CD8-positive, alpha-beta memory T cell (primary cell): ENCODE results near the gene PARD6G. TPM values are rescaled to one million over a fixed set of nuclear protein-coding genes. Genes with fewer than 3 reads are reported as not detected.
"Not testable (repeated sequence)": the region's sequence is repeated elsewhere in the genome, so short reads cannot be mapped to it uniquely, and the experiment has no call there.

Experiments used
- CTCF ChIA-PET: fragments of 350-600 bp; sonication (Branson Sonifier 250); formaldehyde crosslinking; loops from one replicate; lab custom pipeline; 2021; ENCODE audit warnings: antibody characterized with exemption; lab: Charles Lee
- POLR2A ChIA-PET: fragments of 350-600 bp; sonication (Branson Sonifier 250); formaldehyde crosslinking; loops from one replicate; lab custom pipeline; 2021; ENCODE audit warnings: antibody characterized with exemption; lab: Charles Lee
- DNase-seq, 5 donors: peaks; one replicate each; pipeline versions ENCODE4 v3.0.0 to v3.0.0-alpha.2; 2020 to 2022; ENCODE audit warnings: mixed read lengths in 1 of 5
- H3K27ac ChIP-seq: one replicate; pipeline ENCODE4 v1.7.0; 2013; ENCODE audit warnings: low read depth, mild to moderate bottlenecking, low read length, moderate library complexity
- H3K27me3 ChIP-seq: 2 replicates; pipeline ENCODE4 v1.7.0; 2013; ENCODE audit warnings: low read length, mild to moderate bottlenecking; ENCODE audit not compliant: insufficient read depth, poor library complexity, severe bottlenecking
- H3K36me3 ChIP-seq: 2 replicates; pipeline ENCODE4 v1.7.0; 2013; ENCODE audit warnings: mild to moderate bottlenecking, low read length, moderate library complexity; ENCODE audit not compliant: insufficient read depth
- H3K4me1 ChIP-seq: 2 replicates; pipeline ENCODE4 v1.7.0; 2013; ENCODE audit warnings: mild to moderate bottlenecking, low read length, moderate library complexity; ENCODE audit not compliant: insufficient read depth
- H3K4me3 ChIP-seq: 2 replicates; pipeline ENCODE4 v1.7.0; 2013; ENCODE audit warnings: mild to moderate bottlenecking, low read length
- H3K9me3 ChIP-seq: 2 replicates; pipeline ENCODE4 v1.7.0; 2013; ENCODE audit warnings: mild to moderate bottlenecking, low read length
- H3K27ac Mint-ChIP-seq, 8 donors: one replicate each; pipeline ENCODE4 v1.8.0; 2020 to 2021; ENCODE audit warnings: mixed read lengths in 8 of 8, mild to moderate bottlenecking in 6 of 8, inconsistent platforms in 3 of 8, moderate library complexity in 3 of 8
- H3K27me3 Mint-ChIP-seq, 2 donors: one replicate each; pipeline ENCODE4 v1.8.0; 2020 to 2021; ENCODE audit warnings: mixed read lengths in 2 of 2, mild to moderate bottlenecking in 1 of 2, moderate library complexity in 1 of 2
- H3K36me3 Mint-ChIP-seq, 3 donors: one replicate each; pipeline ENCODE4 v1.8.0; 2020 to 2021; ENCODE audit warnings: mixed read lengths in 3 of 3, inconsistent platforms in 1 of 3, mild to moderate bottlenecking in 1 of 3
- H3K4me1 Mint-ChIP-seq, 3 donors: one replicate each; pipeline ENCODE4 v1.8.0; 2020 to 2021; ENCODE audit warnings: mixed read lengths in 3 of 3, inconsistent platforms in 1 of 3, mild to moderate bottlenecking in 1 of 3
- H3K4me3 Mint-ChIP-seq, 7 donors: one replicate each; pipeline ENCODE4 v1.8.0; 2020 to 2021; ENCODE audit warnings: mixed read lengths in 7 of 7, mild to moderate bottlenecking in 6 of 7, moderate library complexity in 4 of 7, inconsistent platforms in 2 of 7
- H3K9me3 Mint-ChIP-seq, 5 donors: one replicate each; pipeline ENCODE4 v1.8.0; 2020 to 2022; ENCODE audit warnings: mixed read lengths in 5 of 5, mild to moderate bottlenecking in 3 of 5, moderate library complexity in 2 of 5, inconsistent platforms in 1 of 5
- polyA plus RNA-seq: library from polyadenylated mRNA; unstranded; fragments of 300-500 nt; fragmentation: Illumina TruSeq; gene quantifications from one replicate; pipeline ENCODE4 v1.2.3, GENCODE V29; 2021
- total RNA-seq, 2 experiments: library from RNA; stranded (reverse); gene quantifications; one replicate each; pipeline ENCODE4 v1.2.3, GENCODE V29; 2021

Gene PARD6G, protein sequence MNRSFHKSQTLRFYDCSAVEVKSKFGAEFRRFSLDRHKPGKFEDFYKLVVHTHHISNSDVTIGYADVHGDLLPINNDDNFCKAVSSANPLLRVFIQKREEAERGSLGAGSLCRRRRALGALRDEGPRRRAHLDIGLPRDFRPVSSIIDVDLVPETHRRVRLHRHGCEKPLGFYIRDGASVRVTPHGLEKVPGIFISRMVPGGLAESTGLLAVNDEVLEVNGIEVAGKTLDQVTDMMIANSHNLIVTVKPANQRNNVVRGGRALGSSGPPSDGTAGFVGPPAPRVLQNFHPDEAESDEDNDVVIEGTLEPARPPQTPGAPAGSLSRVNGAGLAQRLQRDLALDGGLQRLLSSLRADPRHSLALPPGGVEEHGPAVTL
- total RNA-seq = under 1 TPM; 0.33 to 0.48 TPM
- 0.32 TPM for polyA plus RNA-seq

GRCh38 chr18:80247393-80247841 is at the start of gene PARD6G:
Gene PARD6G (minus strand): TSS chr18:80247514. CDS start chr18:80247348, 166 bp downstream.
- H3K36me3 ChIP-seq = no peaks in the 10 kb centered on the region
- Mint-ChIP-seq H3K9me3 (no peaks in the 10 kb centered on the region), H3K27ac (no peak within 1 kb of the TSS), H3K4me3 (peak within 1 kb of the TSS; percentile 57 to 85 (median 65)), H3K27me3 (peaks cover 26 to 30% of the 10 kb centered on the region in 2 donors), H3K4me1 (peaks cover 0 to 16% (median 6%) of the 10 kb centered on the region in 3 donors), H3K36me3 (no peaks in the 10 kb centered on the region)
- no peaks in the 10 kb centered on the region for H3K27me3 ChIP-seq
- no peak within 1 kb of the TSS for H3K27ac ChIP-seq
- H3K4me1 ChIP-seq = no peaks in the 10 kb centered on the region
- H3K9me3 ChIP-seq = no peaks in the 10 kb centered on the region
- POLR2A ChIA-PET = no interaction called here
- CTCF ChIA-PET = no interaction called here
- DNase-seq = peak; percentile 21 to 79 (median 52)
- no peak within 1 kb of the TSS for H3K4me3 ChIP-seq

DNA sequence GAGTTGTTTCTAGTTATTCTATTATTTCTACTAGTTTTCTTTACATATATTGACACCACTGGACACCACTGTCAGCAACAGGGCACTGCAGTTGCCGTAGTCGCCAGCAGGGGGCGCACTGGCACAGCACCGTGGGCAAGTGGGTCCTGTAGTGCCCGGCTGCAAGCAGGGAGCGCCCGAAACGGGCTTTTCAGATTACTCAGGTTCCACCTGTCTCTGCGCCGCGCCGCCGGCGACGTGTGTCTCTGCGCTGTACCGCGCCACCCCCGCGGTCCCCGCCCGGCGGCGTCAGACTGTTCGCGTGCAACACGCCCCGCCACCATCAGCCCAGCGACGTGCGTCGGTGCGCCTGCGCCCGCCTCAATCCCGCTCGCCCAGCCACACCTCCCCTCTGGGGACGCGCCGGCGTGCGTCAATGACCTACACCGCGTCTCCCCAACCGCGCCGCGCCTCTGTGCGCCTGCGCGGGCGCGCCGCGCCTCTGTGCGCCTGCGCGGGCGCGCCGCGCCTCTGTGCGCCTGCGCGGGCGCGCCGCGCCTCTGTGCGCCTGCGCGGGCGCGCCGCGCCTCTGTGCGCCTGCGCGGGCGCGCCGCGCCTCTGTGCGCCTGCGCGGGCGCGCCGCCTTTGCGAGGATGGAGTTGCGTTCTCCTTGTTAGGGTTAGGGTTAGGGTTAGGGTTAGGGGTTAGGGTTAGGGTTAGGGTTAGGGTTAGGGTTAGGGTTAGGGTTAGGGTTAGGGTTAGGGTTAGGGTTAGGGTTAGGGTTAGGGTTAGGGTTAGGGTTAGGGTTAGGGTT is 15.1 kb upstream of the PARD6G start:
- DNase-seq = peak in 4 of 5 donors; percentile 13 to 65 (median 30)
- H3K4me3 ChIP-seq, POLR2A ChIA-PET, H3K4me1 Mint-ChIP-seq, H3K27me3 ChIP-seq, H3K27ac ChIP-seq, H3K27me3 Mint-ChIP-seq, H3K9me3 ChIP-seq, H3K36me3 ChIP-seq, CTCF ChIA-PET, H3K4me1 ChIP-seq, H3K9me3 Mint-ChIP-seq, H3K36me3 Mint-ChIP-seq: not testable (repeated sequence)
- peak overlapping the region in 1 of 8 donors; percentile 56 for H3K27ac Mint-ChIP-seq
- peak overlapping the region in 1 of 7 donors; percentile 34 for H3K4me3 Mint-ChIP-seq

DNA sequence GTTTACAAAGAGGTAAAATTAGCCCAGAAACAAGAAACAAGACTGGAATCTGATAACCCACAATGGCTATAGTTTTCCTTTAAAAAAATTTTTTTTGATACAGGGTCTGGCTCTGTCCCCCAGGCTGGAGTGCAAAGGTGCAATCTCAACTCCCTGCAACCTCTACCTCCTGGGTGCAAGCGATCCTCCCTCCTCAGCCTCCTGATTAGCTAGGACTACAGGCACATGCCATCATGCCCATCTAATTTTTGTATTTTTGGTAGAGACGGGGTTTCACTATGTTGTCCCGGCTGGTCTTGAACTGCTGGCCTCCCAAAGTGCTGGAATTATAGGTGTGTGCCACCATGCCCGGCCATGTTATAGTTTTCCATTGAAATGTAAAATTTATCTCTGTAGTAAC is 12.3 kb upstream of the PARD6G start:
- CTCF ChIA-PET = interaction anchor here (0.9 kb wide), 1 partner anchor 102 kb away, joined by 4 read pairs; no protein-coding TSS in a partner anchor
- Histone ChIP-seq H3K27ac (no peak overlapping the region), H3K9me3 (no peaks in the 10 kb centered on the region), H3K4me1 (no peaks in the 10 kb centered on the region), H3K36me3 (no peaks in the 10 kb centered on the region), H3K4me3 (no peak overlapping the region), H3K27me3 (no peaks in the 10 kb centered on the region)
- H3K4me3 Mint-ChIP-seq = no peak overlapping the region
- H3K36me3 Mint-ChIP-seq = no peaks in the 10 kb centered on the region
- DNase-seq = no peak
- H3K27ac Mint-ChIP-seq = no peak overlapping the region
- no peaks in the 10 kb centered on the region for H3K4me1 Mint-ChIP-seq
- peaks cover 6 to 11% of the 10 kb centered on the region in 2 donors for H3K27me3 Mint-ChIP-seq
- H3K9me3 Mint-ChIP-seq = no peaks in the 10 kb centered on the region
- POLR2A ChIA-PET = no interaction called here

- Histone ChIP-seq H3K27ac (no peak overlapping the region), H3K4me3 (no peak overlapping the region), H3K27me3 (no peaks in the 10 kb centered on the region), H3K9me3 (no peaks in the 10 kb centered on the region), H3K36me3 (no peaks in the 10 kb centered on the region), H3K4me1 (no peaks in the 10 kb centered on the region)
- CTCF ChIA-PET = interaction anchor here (0.7 to 4.2 kb wide), 2 partner anchors 88 to 101 kb away, joined by 4 to 40 read pairs; no protein-coding TSS in a partner anchor
- POLR2A ChIA-PET = no interaction called here
- H3K9me3 Mint-ChIP-seq = no peaks in the 10 kb centered on the region
- H3K36me3 Mint-ChIP-seq = no peaks in the 10 kb centered on the region
- no peak overlapping the region for H3K4me3 Mint-ChIP-seq
- no peak overlapping the region for H3K27ac Mint-ChIP-seq
- H3K27me3 Mint-ChIP-seq = peaks cover 6 to 11% of the 10 kb centered on the region in 2 donors
- DNase-seq = no peak
- H3K4me1 Mint-ChIP-seq = no peaks in the 10 kb centered on the region
These were observed 11.3 kb upstream of the PARD6G start for GRCh38 chr18:80258640-80259039.

DNA sequence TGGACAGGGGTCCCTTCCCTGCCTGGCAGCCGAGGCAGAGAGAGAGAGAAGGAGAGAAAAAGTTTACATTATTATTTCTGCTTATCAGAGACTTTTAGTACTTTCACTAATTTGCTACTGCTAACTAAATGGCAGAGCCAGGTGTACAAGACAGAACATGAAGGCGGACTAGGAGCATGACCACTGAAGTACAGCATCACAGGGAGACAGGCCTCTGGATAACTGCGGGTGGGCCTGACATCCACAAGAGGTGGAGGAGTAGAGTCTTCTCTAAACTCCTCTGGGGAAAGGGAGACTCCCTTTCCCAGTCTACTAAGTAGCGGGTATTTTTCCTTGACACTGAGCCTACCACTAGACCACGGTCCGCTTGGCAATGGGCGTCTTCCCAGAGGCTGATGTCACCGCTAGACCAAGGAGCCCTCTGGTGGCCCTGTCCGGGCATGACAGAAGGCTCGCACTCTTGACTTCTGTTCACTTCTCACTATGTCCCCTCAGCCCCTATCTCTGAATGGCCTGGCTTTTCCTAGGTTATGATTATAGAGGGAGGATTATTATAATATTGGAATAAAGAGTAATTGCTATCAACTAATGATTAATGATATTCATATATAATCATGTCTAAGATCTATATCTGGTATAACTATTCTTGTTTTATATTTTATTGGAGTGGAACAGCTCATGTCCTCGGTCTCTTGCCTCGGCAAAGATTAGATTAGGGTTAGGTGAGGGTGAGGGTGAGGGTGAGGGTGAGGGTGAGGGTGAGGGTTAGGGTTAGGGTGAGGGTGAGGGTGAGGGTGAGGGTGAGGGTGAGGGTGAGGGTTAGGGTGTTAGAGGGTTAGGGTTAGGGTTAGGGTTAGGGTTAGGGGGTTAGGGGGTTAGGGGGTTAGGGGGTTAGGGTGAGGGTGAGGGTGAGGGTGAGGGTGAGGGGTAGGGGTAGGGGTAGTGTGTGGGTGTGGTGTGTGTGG is 10.5 kb upstream of the PARD6G start:
- H3K4me3 ChIP-seq, H3K27ac ChIP-seq, H3K36me3 ChIP-seq, H3K9me3 Mint-ChIP-seq, H3K4me1 Mint-ChIP-seq, POLR2A ChIA-PET, H3K27me3 ChIP-seq, H3K27ac Mint-ChIP-seq, H3K9me3 ChIP-seq, H3K4me1 ChIP-seq, H3K36me3 Mint-ChIP-seq, H3K4me3 Mint-ChIP-seq: not testable (repeated sequence)
- peak; percentile 33 to 73 (median 37) for DNase-seq
- CTCF ChIA-PET = interaction anchor here (0.7 to 4.2 kb wide), 3 partner anchors 87 to 100 kb away, joined by 4 to 40 read pairs (median 21); no protein-coding TSS in a partner anchor
- H3K27me3 Mint-ChIP-seq = peaks cover 6 to 11% of the 10 kb centered on the region in 2 donors

DNA sequence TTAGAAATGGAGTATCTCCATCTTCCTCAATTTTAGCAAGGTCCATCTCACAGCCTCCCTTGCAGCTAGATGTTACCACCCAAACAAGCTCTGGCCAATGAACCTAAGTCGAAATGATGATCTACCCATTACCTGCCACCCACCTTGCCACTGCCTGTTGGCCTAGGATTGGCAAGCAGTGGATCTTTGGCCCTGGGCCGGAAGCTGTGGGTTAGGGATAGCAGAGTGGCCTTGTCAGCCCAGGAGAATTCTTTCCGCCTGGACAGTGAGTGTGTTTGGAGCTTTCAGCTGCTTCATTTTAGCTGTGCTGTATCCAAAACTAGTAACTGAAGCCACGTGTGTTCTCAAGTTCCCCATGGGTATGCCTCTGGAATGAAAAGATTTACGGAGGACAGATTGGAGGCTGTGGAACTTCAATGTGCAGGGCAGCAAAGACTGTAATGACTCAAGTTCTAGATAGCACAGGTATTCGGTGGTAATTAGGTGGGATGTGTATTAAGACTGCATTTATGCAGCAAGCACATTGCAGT is 7.7 kb upstream of the PARD6G start:
- Mint-ChIP-seq H3K27ac (peak overlapping the region in 1 of 8 donors; percentile 57), H3K36me3 (no peaks in the 10 kb centered on the region), H3K9me3 (no peaks in the 10 kb centered on the region), H3K4me1 (no peaks in the 10 kb centered on the region), H3K27me3 (peaks cover 3 to 11% of the 10 kb centered on the region in 2 donors), H3K4me3 (no peak overlapping the region)
- Histone ChIP-seq H3K4me3 (no peak overlapping the region), H3K27ac (no peak overlapping the region), H3K4me1 (no peaks in the 10 kb centered on the region), H3K27me3 (no peaks in the 10 kb centered on the region), H3K9me3 (no peaks in the 10 kb centered on the region), H3K36me3 (no peaks in the 10 kb centered on the region)
- DNase-seq = no peak
- ChIA-PET POLR2A (no interaction called here), CTCF (interaction anchor here (4.2 kb wide), 1 partner anchor 97 kb away, joined by 40 read pairs; no protein-coding TSS in a partner anchor)

- Histone ChIP-seq H3K27me3 (no peaks in the 10 kb centered on the region), H3K27ac (no peak overlapping the region), H3K9me3 (no peaks in the 10 kb centered on the region), H3K36me3 (no peaks in the 10 kb centered on the region), H3K4me3 (no peak overlapping the region), H3K4me1 (no peaks in the 10 kb centered on the region)
- Mint-ChIP-seq H3K9me3 (no peaks in the 10 kb centered on the region), H3K4me1 (no peaks in the 10 kb centered on the region), H3K36me3 (no peaks in the 10 kb centered on the region), H3K27ac (peak overlapping the region in 1 of 8 donors; percentile 42), H3K4me3 (no peak overlapping the region), H3K27me3 (peaks cover 3 to 11% of the 10 kb centered on the region in 2 donors)
- CTCF ChIA-PET = interaction anchor here (1.2 kb wide), 1 partner anchor 96 kb away, joined by 3 read pairs; no protein-coding TSS in a partner anchor
- DNase-seq = peak in 2 of 5 donors; percentile 23 to 59
- POLR2A ChIA-PET = no interaction called here
These were observed 6.7 kb upstream of the PARD6G start for GRCh38 chr18:80253871-80254492.
